Measurements from ENCODE around the gene IMPDH1.

Gene IMPDH1

DNA sequence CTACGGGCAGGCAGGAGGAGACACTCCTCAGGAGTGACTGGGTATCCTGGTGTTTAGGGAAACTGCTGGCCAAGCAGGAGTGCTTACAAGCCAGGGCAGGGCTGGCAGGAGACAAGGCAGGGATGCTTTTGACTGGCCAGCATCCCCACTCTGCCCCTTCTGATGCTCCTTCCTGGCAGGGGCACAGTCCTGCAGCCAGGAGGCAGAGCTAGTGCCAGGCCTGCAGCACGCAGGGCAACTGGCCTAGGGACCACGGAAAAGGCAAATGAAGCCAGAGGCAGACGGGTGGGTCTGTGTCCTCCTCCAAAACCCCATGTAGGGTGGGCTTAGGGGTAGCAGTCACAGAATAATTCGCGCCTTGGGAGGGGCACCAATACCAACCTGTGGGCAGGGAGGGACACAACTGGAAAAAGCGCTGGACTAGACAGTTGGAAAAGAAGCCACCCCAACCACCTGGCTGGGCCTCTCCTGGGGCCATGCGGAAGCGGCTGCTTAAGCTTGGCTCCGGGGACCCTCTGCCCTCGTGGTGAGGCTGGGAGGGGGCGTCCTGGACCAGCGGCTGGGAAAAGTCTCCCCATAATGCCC is 4.8 kb downstream of the IMPDH1 start:
- no peak for DNase-seq

DNA sequence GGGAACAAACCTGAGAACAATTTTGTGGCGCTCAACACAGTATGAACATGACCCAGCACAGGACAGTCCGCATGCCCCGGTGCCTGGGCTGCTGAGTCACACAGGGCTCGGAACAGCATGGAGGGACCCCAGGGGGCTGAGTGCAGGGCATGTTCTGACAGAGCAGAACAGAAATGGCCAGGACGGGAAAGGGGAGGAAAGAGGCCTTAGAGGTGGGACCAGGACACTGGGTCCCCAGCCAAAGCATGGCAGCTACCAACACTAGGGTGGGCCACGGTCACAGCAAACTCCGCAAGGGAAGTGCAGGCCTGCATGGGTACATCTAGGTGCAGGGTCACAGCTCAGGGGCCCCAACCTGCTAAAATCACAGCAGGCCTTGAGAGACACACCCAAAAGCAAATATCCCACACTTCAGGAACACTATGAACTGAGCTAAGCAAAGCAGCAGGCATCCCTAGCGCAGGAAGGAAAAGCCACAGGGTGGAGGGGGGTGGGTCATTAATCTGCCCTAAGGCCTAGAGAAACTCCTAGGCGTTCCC is 5.6 kb downstream of the IMPDH1 start:
- no peak for DNase-seq

DNA sequence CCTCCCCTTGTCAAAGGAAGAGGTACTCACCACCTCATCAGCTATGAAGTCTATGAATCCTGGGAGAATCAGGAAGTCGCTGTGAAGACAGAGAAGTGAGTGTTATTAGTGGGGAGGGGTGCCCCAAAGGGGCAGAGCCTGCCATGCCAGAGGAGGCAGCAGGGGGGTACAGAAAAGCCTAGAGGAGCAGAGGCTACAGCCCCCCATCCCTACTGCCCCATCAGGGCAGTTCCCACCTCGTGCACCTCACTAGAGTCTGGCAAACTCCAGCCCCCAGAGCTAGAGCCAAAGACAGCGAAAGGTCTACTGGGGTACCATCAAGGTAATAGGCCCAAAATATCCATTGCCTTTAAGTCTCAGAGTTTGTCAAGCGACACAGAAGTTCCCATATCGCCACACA is 6.1 kb downstream of the IMPDH1 start:
- DNase-seq, result no peak

DNA sequence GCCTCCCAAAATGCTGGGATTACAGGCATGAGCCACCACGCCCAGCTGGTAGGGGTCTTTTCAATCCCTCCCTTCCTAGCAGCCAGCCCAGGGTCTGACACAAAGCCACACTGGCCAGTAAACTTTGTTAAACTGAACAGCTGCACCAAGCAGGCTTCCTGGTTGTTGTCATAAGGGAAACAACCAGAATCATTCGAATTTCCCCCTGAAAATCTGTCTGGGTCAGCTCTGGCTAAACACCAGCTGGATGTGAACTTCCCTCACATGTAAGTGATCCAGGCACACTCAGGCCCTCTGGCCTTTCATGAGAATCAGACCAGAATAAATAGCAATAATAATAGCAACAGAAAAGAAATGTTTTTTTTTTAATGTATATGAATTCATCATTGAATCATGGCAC is 7.4 kb downstream of the IMPDH1 start:
- no peak for DNase-seq

DNA sequence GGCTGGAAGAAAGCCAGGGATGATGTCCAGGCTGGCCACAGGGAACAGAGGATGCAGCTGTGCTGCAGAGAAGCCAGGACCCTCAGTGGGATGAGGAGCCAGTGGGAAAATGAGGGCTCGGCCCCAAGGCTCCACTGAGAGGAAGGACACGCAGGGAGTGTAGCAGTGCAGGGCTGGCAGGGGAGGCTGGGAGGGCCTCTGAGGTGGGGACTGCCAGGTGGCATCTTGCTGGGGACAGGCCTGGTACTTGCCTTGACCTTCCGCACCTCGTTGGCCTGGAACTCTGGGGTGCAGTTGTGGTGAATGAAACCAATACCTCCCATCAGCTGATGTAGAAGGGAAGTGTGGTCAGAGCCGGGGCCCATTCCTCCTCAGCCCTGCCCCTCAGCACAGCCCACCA is 9.2 kb downstream of the IMPDH1 start:
- no peak for DNase-seq

DNA sequence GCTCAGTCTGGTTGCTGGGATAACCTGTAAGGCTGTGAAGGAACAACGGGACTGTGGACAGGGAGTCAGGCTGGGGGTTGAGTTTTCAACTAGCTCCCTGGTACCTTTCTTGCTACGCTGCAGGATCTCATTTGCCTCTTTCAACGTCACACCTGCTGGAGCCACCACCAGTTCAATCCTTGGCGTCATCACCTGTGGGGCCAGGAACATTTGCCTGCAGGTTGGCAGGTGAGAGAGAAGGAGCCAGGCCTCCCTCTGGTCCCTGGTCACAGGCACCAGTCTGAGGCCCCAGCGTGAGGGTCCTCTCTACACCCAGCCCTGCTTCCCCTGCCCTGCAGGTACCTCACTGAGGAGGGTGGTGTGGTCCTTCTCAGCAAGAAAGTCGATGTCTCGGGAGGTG is 9.8 kb downstream of the IMPDH1 start:
- no peak for DNase-seq

DNA sequence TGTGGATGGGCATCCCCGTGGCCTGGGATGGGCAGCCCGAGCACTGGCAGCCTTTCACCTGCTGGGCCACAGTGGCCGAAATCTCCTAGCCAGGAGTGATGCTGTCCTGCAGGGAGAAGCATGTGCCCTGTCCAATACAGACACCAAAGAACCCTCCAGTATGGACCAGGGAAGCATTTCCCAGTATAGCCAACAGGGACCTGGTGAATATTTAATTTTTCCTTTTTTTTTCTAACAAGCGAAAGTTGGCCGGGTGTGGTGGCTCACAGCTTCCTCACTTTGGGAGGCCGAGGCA is 11.0 kb downstream of the IMPDH1 start:
- DNase-seq, result no peak

DNA sequence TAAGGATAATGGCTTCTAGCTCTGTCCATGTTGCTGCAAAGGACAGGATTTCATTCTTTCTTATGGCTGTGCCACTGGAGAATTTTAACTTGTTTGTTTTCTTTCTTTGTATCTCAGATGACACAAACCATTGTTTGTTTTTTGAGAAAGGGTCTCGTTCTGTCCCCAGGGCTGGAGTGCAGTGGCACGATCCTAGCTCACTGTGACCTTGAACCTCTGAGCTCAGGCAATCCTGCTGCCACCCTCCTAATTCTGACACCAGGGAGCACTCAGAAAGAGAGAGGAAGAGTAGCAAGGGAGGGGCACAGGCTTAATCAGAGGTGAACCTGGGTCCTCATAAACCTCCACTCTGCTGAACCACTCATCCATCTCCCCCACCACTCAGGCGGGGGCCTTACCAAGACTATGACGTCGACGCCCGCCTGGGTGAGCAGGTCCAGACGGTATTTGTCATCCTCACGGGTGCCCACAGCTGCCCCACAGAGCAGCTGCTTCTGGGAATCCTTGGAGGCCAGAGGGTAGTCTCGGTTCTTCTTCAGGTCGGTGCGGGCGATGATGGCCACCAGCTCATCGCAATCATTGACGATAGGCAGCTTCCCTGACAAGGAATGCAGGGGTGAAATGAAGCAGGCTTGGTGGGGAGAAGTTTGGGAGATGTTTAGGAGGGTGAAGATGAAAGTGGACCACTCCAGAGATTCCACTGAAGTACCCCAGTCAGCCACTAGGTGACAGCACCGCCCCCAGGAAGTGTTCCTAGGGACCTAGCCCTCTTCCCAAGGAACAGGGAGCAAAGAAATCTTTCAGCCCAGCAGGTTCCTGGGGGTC is 11.6 kb downstream of the IMPDH1 start:
- DNase-seq, result no peak

DNA sequence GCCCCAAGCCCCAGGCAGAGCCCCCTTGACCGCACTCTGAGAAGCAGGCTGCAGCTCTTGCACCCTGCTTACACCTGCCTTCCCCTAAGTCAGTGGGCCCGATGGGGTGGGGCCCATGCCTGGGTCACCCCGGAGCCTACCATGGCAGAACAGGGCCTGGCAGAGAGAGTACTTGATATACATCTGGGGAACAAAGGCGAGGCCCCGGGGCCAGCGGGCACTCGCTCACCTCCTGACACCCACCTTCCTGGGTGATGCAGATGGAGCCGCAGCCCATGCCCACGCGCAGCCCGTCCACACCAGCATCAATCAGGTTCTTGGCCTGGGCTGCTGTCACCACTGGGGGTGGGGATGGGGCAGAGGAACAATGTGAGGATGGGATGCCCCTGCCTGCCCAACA is 13.4 kb downstream of the IMPDH1 start:
- DNase-seq, result no peak

DNA sequence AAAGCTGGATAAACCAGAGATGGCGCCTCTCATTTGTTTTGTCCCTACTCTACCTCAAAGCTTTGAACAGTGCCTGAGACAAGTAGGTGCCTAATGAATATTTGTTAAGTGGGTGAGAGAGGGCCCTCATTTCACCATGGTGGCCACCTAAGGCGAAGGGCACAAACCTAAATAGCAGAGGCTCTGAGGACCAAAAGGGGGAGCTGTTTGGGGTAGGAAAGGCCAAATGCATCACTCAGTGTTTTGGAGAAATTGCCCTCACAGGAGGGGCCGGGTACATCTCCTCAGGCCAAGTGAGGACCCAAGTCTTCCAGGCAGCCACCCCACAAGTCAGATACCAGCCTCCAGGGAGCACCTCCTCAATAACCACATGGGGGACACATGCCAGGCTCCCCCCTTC is 14.0 kb downstream of the IMPDH1 start:
- no peak for DNase-seq

DNA sequence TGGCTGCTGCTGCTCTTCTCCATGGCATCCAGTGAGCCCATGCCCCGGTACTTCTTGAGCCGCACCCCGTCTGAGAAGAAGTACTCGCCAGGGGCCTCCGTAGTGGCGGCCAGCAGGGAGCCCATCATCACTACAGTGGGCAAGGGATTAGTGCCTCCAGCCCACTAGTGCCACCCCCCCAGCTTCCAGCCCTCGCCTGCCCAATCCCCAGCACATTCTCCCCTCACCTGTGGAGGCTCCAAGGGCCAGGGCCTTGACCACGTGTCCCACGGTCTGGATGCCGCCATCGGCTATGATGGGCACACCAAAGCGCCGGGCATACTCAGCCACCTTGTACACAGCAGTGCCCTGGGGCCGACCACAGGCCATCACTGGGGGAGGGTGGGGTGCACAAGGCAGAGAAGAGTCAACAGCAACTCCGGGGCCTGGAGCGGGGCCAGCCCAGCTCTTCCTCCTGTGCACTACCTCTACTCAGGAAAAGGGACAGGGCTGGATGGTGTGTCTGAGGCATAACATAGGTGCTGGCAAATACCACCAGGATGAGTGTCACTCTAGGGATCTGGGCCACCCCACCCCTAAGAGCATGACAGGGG is 14.8 kb downstream of the IMPDH1 start:
- no peak for DNase-seq

DNA sequence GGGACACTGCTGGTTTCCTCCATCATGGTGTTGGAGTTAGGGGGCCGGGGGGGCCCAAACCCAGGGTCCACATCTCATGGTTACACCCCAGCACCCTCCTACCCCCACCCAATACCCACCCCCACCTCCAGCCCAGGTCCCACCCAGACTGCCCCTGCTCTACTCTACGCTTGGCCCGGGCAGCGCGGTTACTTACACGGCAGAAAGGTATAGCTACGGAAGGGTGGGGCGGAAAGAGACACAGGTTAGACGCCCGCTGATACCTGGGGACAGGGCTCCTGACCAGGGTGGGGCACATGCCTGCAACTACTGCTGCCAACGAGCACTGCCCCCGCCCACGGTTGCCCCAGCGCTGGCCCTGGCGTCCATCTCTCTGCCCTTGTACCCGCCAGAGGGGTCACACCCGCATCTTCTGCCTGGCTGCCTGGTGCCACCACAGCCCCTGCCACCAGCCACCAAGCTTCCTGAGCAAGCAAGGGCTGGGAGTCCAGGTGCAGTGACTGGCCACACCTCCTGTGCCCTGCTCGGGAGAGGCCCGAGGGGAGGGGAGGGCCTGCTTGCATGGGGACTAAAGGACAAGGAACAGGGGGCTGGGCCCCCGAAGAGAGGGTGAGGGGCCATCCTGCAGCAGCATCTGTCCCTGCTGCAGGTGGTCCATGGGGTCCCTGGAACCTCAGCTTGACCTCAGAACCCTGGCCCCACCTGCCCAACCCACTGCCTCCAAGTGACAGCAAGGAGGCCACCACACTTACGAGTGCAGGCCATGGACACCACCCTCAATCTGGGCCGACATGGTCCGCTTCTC is 16.1 kb downstream of the IMPDH1 start:
- DNase-seq, result no peak

DNA sequence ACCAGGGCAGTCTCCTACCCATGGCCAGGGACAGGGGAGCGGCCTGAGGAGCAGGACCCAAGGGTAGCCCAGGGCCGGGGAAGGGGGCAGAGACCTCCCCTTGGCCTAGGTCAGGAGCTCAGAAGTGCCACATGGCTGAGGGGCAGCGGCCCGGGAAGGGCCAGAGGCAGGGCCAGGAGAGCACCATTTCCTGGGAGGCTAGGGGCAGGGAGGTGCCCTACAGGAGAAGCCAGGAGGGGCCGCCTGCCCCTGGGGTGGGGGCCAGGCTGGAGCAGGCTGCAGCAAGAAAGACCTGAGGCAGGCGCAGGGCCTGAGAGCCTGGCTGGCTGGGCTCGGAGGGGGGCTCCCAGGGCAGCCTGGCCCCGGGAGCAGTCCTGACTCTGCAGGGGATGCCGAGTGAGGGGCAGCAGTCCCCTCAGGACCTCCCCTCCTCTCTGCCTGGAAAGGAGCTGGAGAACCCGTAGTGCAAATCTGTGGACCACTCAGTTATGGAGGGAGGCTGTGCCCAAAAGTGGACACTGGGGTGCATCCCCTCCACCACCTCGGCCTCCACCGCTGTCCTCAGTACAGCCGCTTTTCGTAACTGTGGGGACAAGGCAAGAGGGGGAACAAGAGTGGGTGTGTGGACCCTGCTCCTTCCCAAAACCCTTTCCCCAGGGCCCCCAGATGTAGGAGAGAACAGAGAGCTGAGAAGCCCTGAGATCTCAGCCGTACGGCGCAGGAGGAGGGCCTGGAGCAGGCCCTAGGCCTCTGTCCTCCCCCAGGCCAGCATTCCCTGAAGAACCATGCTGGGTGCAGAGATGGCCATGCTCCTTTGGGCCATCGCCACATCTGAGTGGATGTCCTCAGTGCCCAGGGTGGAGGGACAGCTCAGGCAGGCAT is 17.1 kb downstream of the IMPDH1 start:
- DNase-seq, result no peak

DNA sequence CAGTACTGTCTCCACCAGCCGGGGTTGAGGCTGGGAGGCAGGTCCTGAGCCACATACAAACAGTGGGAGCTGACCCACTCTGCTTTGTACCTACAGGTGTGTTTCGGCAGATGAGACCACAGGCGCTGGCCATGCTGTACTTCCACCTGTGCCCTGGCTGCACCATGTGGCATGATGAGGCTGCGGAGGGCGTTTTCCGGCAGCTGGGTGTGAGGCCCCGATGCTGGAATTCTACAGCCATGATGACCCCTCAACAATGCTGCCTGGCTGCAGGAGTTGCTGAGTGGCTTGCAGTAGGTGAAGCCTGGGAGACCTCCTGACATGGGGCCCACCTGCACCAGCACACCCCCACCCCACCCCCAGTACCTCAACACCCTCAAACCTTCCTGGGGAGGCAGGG is 18.0 kb downstream of the IMPDH1 start:
- DNase-seq, result no peak

DNA sequence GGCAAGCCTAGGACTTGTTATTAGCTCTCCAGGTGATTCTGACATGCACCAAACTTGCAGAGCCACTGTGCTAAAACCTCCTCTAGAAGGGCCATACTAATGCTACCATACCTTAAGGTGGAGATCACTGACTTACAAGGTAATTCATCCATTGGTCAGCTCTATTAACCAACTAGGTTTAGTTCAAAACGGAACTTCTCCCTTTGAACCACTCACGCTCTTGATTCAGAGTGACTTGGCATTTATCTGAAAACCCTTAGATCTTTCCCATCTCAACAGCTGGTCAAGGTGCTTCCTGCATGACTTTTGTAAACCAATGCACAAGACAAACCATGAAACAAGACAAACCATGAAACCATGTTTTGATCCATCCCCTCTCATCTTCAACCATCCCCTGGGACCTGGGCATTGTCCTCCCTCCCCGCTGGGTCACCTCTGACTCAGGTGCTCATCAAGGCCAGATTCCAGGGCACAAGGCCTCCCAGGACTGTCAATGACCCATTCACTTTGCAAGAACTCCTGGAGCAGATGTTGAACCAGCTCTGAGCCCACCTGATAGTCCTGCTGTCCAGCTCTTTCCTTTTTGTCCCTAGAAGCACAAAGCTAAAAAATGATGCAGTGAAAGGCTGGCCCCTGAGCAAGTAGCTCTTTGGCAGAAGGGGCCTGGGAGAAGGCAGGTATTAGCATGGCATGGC is 18.8 kb downstream of the IMPDH1 start:
- DNase-seq, result peak; percentile 10

DNA sequence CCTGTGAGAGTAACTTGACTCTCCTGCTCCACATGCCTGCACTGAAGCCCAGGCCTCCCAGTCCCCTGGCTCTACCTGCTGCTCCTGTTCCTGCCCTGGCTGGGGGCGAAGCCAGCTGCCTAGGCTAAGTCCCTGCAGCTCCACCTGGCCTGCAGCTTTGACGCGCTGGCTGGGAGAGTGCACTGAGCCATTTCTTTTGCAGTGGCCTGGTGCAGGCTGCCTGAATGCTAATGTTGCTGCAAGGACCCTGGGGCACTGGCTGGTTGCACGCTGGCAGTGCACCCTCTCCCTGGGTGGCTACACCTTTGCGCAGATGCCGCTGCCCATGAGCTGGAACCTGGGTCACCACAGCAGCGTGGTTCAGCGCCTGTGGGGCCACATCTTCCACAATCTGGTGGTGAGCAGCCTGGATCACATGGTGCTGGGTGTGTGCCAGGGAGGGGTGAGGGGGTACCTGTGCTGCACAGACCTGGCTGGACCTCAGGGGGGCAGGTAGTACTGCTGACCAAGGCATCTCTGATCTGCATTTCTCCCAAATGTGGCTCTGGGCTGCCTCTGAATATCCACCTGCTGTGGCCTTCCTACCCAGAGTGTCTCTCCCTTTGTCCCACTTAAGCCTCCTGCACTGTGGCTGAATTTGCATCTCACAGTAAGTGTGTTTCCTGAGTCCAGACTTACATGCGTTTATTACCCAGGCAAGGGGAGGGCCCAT is 20.0 kb downstream of the IMPDH1 start:
- DNase-seq, result peak; percentile 40

DNA sequence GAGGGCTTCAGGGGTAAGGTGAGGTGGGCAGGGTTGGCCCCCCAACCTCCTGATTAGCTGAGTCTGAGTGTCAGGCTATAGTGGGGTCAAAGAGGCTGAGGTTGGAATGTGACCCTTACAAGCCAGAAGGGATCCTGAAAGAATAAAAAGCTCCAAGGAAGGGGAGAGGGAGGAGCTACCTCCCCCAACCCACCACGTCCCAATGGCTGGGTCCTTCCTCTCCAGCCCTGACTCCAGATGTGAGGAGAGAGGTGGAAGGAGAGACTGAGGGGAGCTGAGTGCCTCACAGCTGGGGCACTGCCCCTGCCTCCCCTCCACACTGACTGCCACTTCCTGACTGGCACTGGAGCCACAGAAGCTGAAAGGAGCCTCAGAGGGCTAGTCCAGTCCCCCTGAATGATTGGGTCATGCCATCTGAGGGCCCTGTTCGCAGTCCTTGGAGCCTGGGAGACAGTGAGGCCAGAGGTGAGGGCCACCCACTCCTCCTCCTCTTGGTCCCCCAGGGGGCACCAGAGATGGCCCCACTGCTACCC is 20.6 kb downstream of the IMPDH1 start:
- peak; percentile 50 for DNase-seq

DNA sequence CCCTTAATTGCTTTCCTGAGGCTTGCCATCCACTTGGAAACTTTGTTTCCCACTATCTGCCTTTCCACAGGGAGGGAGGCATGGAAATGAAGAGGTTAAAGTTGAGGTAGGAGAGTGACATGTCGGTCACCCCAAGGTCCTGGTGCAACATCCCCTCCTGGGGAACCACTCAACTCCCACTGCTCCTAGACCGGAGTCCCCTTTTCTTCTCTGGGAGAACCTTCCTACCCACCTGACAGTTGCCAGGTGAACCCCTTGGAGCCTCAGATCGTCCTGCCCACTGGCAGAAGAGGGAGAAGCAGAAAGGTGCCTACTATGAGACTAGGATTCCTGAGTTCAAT is 21.7 kb downstream of the IMPDH1 start:
- no peak for DNase-seq

DNA sequence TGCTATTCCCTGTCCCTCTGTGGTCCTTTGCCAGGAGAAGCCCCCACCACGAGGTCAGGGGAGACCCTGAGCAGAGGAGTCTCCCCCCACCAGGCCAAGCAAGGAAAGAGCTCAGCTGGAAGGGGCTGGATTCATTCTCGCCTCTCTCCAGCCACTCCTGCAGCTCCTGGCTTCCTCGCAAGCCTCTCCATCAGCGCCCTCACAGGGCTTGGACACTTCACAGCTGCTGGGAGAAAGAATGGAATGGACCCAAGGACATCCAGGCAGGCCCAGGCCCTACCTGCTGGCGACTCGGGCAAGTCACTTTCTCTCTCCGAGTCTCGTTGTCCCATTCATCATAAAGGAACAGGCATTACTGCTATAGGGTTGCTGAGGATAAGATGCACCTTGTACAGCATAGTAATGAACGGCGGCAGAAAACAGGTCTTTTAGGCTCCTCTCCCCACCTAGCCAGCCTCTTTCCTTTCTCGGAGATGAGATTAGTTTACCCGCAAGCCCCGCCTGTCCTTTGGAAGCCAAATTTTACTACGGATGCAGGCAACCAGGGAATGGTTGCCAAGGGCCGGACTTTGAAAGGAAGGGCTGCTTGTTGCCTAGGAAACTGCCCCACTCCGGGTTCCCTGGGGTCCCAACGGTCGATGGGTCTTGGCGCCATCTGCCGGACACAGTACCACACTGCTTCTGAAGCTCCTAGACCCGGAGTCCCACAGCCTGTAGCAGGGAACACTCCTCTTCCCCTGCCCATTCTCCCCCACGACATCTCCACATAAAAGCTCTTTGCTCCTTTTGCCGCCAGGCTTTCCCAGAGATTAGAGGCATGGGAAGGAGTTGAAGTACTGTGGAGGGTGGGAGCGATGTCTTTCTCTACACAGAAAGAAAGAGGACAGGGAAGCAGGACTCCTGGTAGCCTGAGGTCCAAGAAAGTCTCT is 22.3 kb downstream of the IMPDH1 start:
- peak; percentile 87 for DNase-seq
